Liver (tissue), 3 donors: ENCODE results near the gene MACROD1.

Experiments used
- CTCF ChIP-seq: fragments of 150-350 bp; IDR thresholded peaks from 2 replicates; pipeline ENCODE4 v1.5.1; 2017; ENCODE audit warnings: improper control_type of control experiment, low read depth, low read length; ENCODE audit not compliant: missing input control
- JUND ChIP-seq, 2 donors: IDR thresholded peaks; 2 replicates each; pipeline ENCODE4 v1.6.1; 2016; ENCODE audit warnings: antibody characterized with exemption in 2 of 2
- SP1 ChIP-seq: IDR thresholded peaks from 2 replicates; pipeline ENCODE4 v1.6.1; 2018; ENCODE audit warnings: antibody characterized with exemption, mild to moderate bottlenecking
- donor health status: healthy.
- donor health status: healthy.

GRCh38 chr11:64118876-64119665, 46.8 kb downstream of the MACROD1 start:
- TF ChIP-seq SP1 = no peak
- no peak for TF ChIP-seq CTCF
- TF ChIP-seq JUND (IDR thresholded peaks at IDR 0.05) = no peak
